Neural cell (in vitro differentiated cells): ENCODE data around the gene PLEKHM3. TPM values are rescaled to one million over a fixed set of nuclear protein-coding genes. Genes with fewer than 3 reads are reported as not detected.

Experiments used
- H2AFZ ChIP-seq: fragments of 200-600, 300-800 bp; sonication (generic), shearing (Covaris generic); 2 replicates; pipeline ENCODE4 v1.6.0; 2014; ENCODE audit warnings: low read depth, mild to moderate bottlenecking, antibody characterized with exemption, low read length, moderate library complexity
- H3F3A ChIP-seq: fragments of 200-600 bp; shearing (Covaris generic); 2 replicates; pipeline ENCODE4 v1.6.1; 2016; ENCODE audit warnings: mild to moderate bottlenecking, moderate library complexity, mixed read lengths, antibody characterized with exemption, low read length; ENCODE audit not compliant: insufficient read depth, poor library complexity, severe bottlenecking
- H3K27ac ChIP-seq: fragments of 200-600, 300-800 bp; sonication (generic), shearing (Covaris generic); 2 replicates; pipeline ENCODE4 v1.5.1; 2014; ENCODE audit warnings: mild to moderate bottlenecking, low read length, moderate library complexity
- H3K27me3 ChIP-seq: fragments of 300-800, 200-600 bp; sonication (generic), shearing (Covaris generic); 2 replicates; pipeline ENCODE4 v1.6.0; 2014; ENCODE audit warnings: mild to moderate bottlenecking, low read depth, low read length, moderate library complexity; ENCODE audit not compliant: insufficient read depth
- H3K36me3 ChIP-seq: fragments of 300-800, 200-600 bp; sonication (generic), shearing (Covaris generic); 2 replicates; pipeline ENCODE4 v1.5.1; 2014; ENCODE audit warnings: mild to moderate bottlenecking, antibody characterized with exemption, low read length, moderate library complexity; ENCODE audit not compliant: insufficient read depth
- H3K4me2 ChIP-seq: fragments of 300-800, 200-600 bp; sonication (generic), shearing (Covaris generic); 2 replicates; pipeline ENCODE4 v1.6.0; 2014; ENCODE audit warnings: mild to moderate bottlenecking, low read length
- H3K4me3 ChIP-seq: fragments of 300-800, 200-600 bp; sonication (generic), shearing (Covaris generic); 2 replicates; pipeline ENCODE4 v1.5.1; 2014; ENCODE audit warnings: mild to moderate bottlenecking, low read length, moderate library complexity
- H3K79me2 ChIP-seq: fragments of 200-600 bp; shearing (Covaris generic); replicated peaks from 2 replicates; pipeline ENCODE4 v1.6.0; 2014; ENCODE audit warnings: mild to moderate bottlenecking, low read length, moderate library complexity; ENCODE audit not compliant: insufficient read depth
- H3K9ac ChIP-seq: fragments of 300-800, 200-600 bp; sonication (generic), shearing (Covaris generic); 2 replicates; pipeline ENCODE4 v1.6.1; 2016; ENCODE audit warnings: mild to moderate bottlenecking, low read length, mixed read lengths
- H3K9me2 ChIP-seq: fragments of 200-600 bp; shearing (Covaris generic); 2 replicates; pipeline ENCODE4 v1.6.1; 2016; ENCODE audit warnings: mild to moderate bottlenecking, low read length, mixed read lengths; ENCODE audit not compliant: insufficient read depth
- H3K9me3 ChIP-seq: fragments of 200-600, 300-800 bp; sonication (generic), shearing (Covaris generic); 2 replicates; pipeline ENCODE4 v1.6.1; 2016; ENCODE audit warnings: mild to moderate bottlenecking, mixed run types, low read length, moderate library complexity, mixed read lengths
- H4K20me1 ChIP-seq: fragments of 200-600 bp; shearing (Covaris generic); 2 replicates; pipeline ENCODE4 v1.6.1; 2016; ENCODE audit warnings: mild to moderate bottlenecking, mixed run types; ENCODE audit not compliant: insufficient read depth
- CTCF ChIP-seq: fragments of 450-650 bp; IDR thresholded peaks from 2 replicates; pipeline ENCODE4 v1.5.1; 2014; ENCODE audit warnings: antibody characterized with exemption, mild to moderate bottlenecking, moderate library complexity; ENCODE audit not compliant: poor library complexity, severe bottlenecking
- EP300 ChIP-seq: fragments of 450-650 bp; conservative IDR thresholded peaks from 2 replicates; pipeline ENCODE4 v1.6.1; 2014; ENCODE audit warnings: antibody characterized with exemption, mild to moderate bottlenecking, moderate library complexity; ENCODE audit not compliant: poor library complexity, severe bottlenecking
- EZH2 ChIP-seq: fragments of 200-600, 300-800 bp; shearing (Covaris generic), sonication (generic); IDR thresholded peaks from 2 replicates; pipeline ENCODE4 v1.6.1; 2014; ENCODE audit warnings: antibody characterized with exemption, low read length, borderline replicate concordance, mild to moderate bottlenecking; ENCODE audit not compliant: insufficient read depth, poor library complexity, severe bottlenecking
- MXI1 ChIP-seq: fragments of 450-650 bp; conservative IDR thresholded peaks from 2 replicates; pipeline ENCODE4 v1.6.1; 2014; ENCODE audit warnings: antibody characterized with exemption, mild to moderate bottlenecking; ENCODE audit not compliant: poor library complexity, severe bottlenecking
- POLR2AphosphoS5 ChIP-seq: IDR thresholded peaks from 2 replicates; pipeline ENCODE4 v1.6.1; 2012
- RAD21 ChIP-seq: fragments of 450-650 bp; conservative IDR thresholded peaks from 2 replicates; pipeline ENCODE4 v1.6.1; 2014; ENCODE audit warnings: antibody characterized with exemption, mild to moderate bottlenecking, moderate library complexity
- REST ChIP-seq: IDR thresholded peaks from 2 replicates; pipeline ENCODE4 v1.6.1; 2012; ENCODE audit warnings: borderline replicate concordance
- SMC3 ChIP-seq: fragments of 450-650 bp; conservative IDR thresholded peaks from 2 replicates; pipeline ENCODE4 v1.6.1; 2014; ENCODE audit warnings: antibody characterized with exemption, mild to moderate bottlenecking, moderate library complexity; ENCODE audit not compliant: poor library complexity
- TAF1 ChIP-seq: IDR thresholded peaks from 2 replicates; pipeline ENCODE4 v1.6.1; 2012; ENCODE audit warnings: low read depth
- polyA plus RNA-seq: library from polyadenylated mRNA; depleted of rRNA; stranded (reverse); fragments of >200 nt; gene quantifications from 2 replicates; pipeline ENCODE4 v1.2.3, GENCODE V29; 2014

PLEKHM3 gene
- polyA plus RNA-seq, 1 donor from 2014 or later, result 13.4 TPM

GRCh38 chr2:207871506-207871905, 153.8 kb downstream of the PLEKHM3 start:
- Histone ChIP-seq H3K36me3 (no peaks in the 10 kb centered on the region), H3K9me2 (no peaks in the 10 kb centered on the region), H3K4me3 (no peak overlapping the region), H3K27ac (no peak overlapping the region), H3K79me2 (no peaks in the 10 kb centered on the region), H3K9ac (no peak overlapping the region), H2AFZ (no peak overlapping the region), H3K9me3 (no peaks in the 10 kb centered on the region), H4K20me1 (no peaks in the 10 kb centered on the region), H3K4me2 (no peak overlapping the region), H3F3A (no peaks in the 10 kb centered on the region), H3K27me3 (no peaks in the 10 kb centered on the region)
- TF ChIP-seq SMC3 (no peak), POLR2AphosphoS5 (no peak), EP300 (no peak), RAD21 (no peak), EZH2 (no peak), TAF1 (no peak), REST (no peak), MXI1 (no peak), CTCF (no peak)

- H3K27ac ChIP-seq, result no peak overlapping the region
- no peak overlapping the region for H3K4me3 ChIP-seq
- H3K36me3 ChIP-seq, result no peaks in the 10 kb centered on the region
- no peak overlapping the region for H2AFZ ChIP-seq
- no peaks in the 10 kb centered on the region for H3K9me2 ChIP-seq
- H3K4me2 ChIP-seq, result no peak overlapping the region
- H3K9ac ChIP-seq, result no peak overlapping the region
- no peaks in the 10 kb centered on the region for H4K20me1 ChIP-seq
- no peaks in the 10 kb centered on the region for H3K9me3 ChIP-seq
- TF ChIP-seq TAF1 (no peak), SMC3 (no peak), EZH2 (no peak), POLR2AphosphoS5 (no peak), CTCF (no peak), MXI1 (no peak), EP300 (no peak), RAD21 (no peak), REST (no peak)
- H3K79me2 ChIP-seq, result no peaks in the 10 kb centered on the region
- no peaks in the 10 kb centered on the region for H3K27me3 ChIP-seq
- H3F3A ChIP-seq, result no peaks in the 10 kb centered on the region
These were observed 154.5 kb downstream of the PLEKHM3 start for GRCh38 chr2:207870814-207871213.
